Esophagus squamous epithelium (tissue), 5 donors: ENCODE results near the gene UAP1L1. TPM values are rescaled to one million over a fixed set of nuclear protein-coding genes. Genes with fewer than 3 reads are reported as not detected.

Experiments used
- DNase-seq: peaks from one replicate; lab custom pipeline; 2025; lab: John Stamatoyannopoulos, UW
- H3K27ac ChIP-seq, 4 donors: fragments of 200-600 bp; sonication (generic); one replicate each; pipeline ENCODE4 v1.5.1; 2016 to 2019; ENCODE audit warnings: mild to moderate bottlenecking in 1 of 4
- H3K27me3 ChIP-seq, 4 donors: fragments of 200-600 bp; sonication (generic); 1 replicate in 3 of 4; 2 replicates in 1 of 4; pipeline versions ENCODE4 v1.5.1 to v1.6.0; 2017 to 2021; ENCODE audit warnings: antibody characterized with exemption in 1 of 4
- H3K36me3 ChIP-seq, 3 donors: fragments of 200-600 bp; sonication (generic); one replicate each; pipeline ENCODE4 v1.5.1; 2016 to 2019
- H3K4me1 ChIP-seq, 3 donors: fragments of 200-600 bp; sonication (generic); one replicate each; pipeline ENCODE4 v1.5.1; 2017 to 2019
- H3K4me3 ChIP-seq, 4 donors: fragments of 200-600 bp; sonication (generic); 1 replicate in 3 of 4; 2 replicates in 1 of 4; pipeline ENCODE4 v1.5.1; 2016 to 2019; ENCODE audit warnings: mild to moderate bottlenecking in 2 of 4, moderate library complexity in 1 of 4
- H3K9me3 ChIP-seq, 3 donors: fragments of 200-600 bp; sonication (generic); one replicate each; pipeline ENCODE4 v1.5.1; 2016 to 2019
- CTCF ChIP-seq, 6 experiments: fragments of 450-650 bp in 4 of 6; fragments of 200-600 bp in 2 of 6; sonication (generic) in 2 of 6; IDR thresholded peaks; one replicate each; pipeline ENCODE4 v1.5.1; 2016 to 2019; ENCODE audit warnings: antibody characterized with exemption in 6 of 6, mild to moderate bottlenecking in 4 of 6, moderate library complexity in 4 of 6
- POLR2A ChIP-seq, 4 donors: fragments of 450-650 bp; IDR thresholded peaks; one replicate each; pipeline ENCODE4 v1.6.1; 2017; ENCODE audit warnings: antibody characterized with exemption in 4 of 4, mild to moderate bottlenecking in 4 of 4, moderate library complexity in 3 of 4
- WGBS, 2 donors: methylation state at CpG; one replicate each; pipeline ENCODE4 v1.1.5; 2018; 5-methylcytosine and 5-hydroxymethylcytosine counted together
- intact Hi-C: fragments of 100-400 bp; cut with DNase I; formaldehyde crosslinking; loops from one replicate; pipeline ENCODE4 v1.15.0; 2022
- total RNA-seq, 4 donors: library from RNA; depleted of rRNA; stranded (reverse); fragments of >200 nt; gene quantifications; one replicate each; pipeline ENCODE4 v1.1.0, GENCODE V29; 2016
- donor health status: DM: yes; HTN: yes; CAD: no.

Gene UAP1L1
- total RNA-seq, 4 donors from 2014 or later: 2.2 to 4.7 (median 3.7) TPM

- 52% methylated on average over 7 of the region's 9 CpGs; no CpG with 5 or more reads in 1 of the 2 donors for WGBS, 2 donors
- Histone ChIP-seq H3K4me1 (peaks cover 49 to 70% (median 51%) of the 10 kb centered on the region in 3 donors), H3K9me3 (no peaks in the 10 kb centered on the region), H3K36me3 (peaks cover 7 to 46% (median 7%) of the 10 kb centered on the region in 3 donors), H3K27me3 (no peaks in the 10 kb centered on the region), H3K4me3 (no peak overlapping the region), H3K27ac (peak overlapping the region; percentile 80 to 99 (median 88))
- TF ChIP-seq POLR2A (IDR thresholded peaks at IDR 0.05): no peak
- no peak for DNase-seq
- intact Hi-C loops: no loop called here
Measured at GRCh38 chr9:137084526-137084925, 7.2 kb downstream of the UAP1L1 start.

GRCh38 chr9:137085920-137086530 is 8.7 kb downstream of the UAP1L1 start:
- H3K36me3 ChIP-seq: peaks cover 4 to 46% (median 5%) of the 10 kb centered on the region in 3 donors
- no peaks in the 10 kb centered on the region for H3K9me3 ChIP-seq
- H3K27ac ChIP-seq: peak overlapping the region; percentile 90 to 99 (median 98)
- 0% methylated on average over 8 to 9 of the region's 58 CpGs for WGBS, 2 donors
- peak overlapping the region; percentile 69 to 93 (median 84) for H3K4me3 ChIP-seq
- H3K4me1 ChIP-seq: peaks cover 50 to 75% (median 53%) of the 10 kb centered on the region in 3 donors
- DNase-seq: no peak
- no peak for TF ChIP-seq POLR2A (IDR thresholded peaks at IDR 0.05)
- no peak for TF ChIP-seq CTCF (IDR thresholded peaks at IDR 0.05)
- intact Hi-C loops: no loop called here
- H3K27me3 ChIP-seq: no peaks in the 10 kb centered on the region

- TF ChIP-seq CTCF (IDR thresholded peaks at IDR 0.05) (peak in 2 of 6 experiments; percentile 4 to 56), POLR2A (IDR thresholded peaks at IDR 0.05) (peak in 3 of 4 donors; percentile 71 to 89 (median 85))
- Histone ChIP-seq H3K27me3 (no peaks in the 10 kb centered on the region), H3K4me1 (peaks cover 50 to 75% (median 53%) of the 10 kb centered on the region in 3 donors), H3K27ac (peak within 1 kb of the TSS; percentile 90 to 99 (median 98)), H3K36me3 (peaks cover 4 to 44% (median 5%) of the 10 kb centered on the region in 3 donors), H3K9me3 (no peaks in the 10 kb centered on the region), H3K4me3 (peak within 1 kb of the TSS; percentile 69 to 93 (median 84))
- 0 to 10% methylated on average over 1 to 2 of the region's 101 CpGs for WGBS, 2 donors
- intact Hi-C loops: no loop called here
- peak; percentile 94 for DNase-seq
Measured at GRCh38 chr9:137086531-137087408, 9.5 kb downstream of the UAP1L1 start, which contains the start of gene MAN1B1. TSS of gene MAN1B1 (plus strand) at chr9:137086985. CDS start at chr9:137087000, 15 bp downstream.

- Histone ChIP-seq H3K4me1 (peaks cover 50 to 74% (median 53%) of the 10 kb centered on the region in 3 donors), H3K27ac (peak overlapping the region; percentile 90 to 99 (median 98)), H3K4me3 (peak overlapping the region; percentile 69 to 93 (median 84)), H3K36me3 (peaks cover 4 to 44% (median 5%) of the 10 kb centered on the region in 3 donors), H3K9me3 (no peaks in the 10 kb centered on the region), H3K27me3 (no peaks in the 10 kb centered on the region)
- TF ChIP-seq CTCF (IDR thresholded peaks at IDR 0.05) (no peak), POLR2A (IDR thresholded peaks at IDR 0.05) (no peak)
- intact Hi-C loops: no loop called here
- WGBS, 2 donors: 6 to 23% methylated on average over 7 to 11 of the region's 22 CpGs
- DNase-seq: no peak
Measured at GRCh38 chr9:137087409-137087925, 10.2 kb downstream of the UAP1L1 start.

DNA sequence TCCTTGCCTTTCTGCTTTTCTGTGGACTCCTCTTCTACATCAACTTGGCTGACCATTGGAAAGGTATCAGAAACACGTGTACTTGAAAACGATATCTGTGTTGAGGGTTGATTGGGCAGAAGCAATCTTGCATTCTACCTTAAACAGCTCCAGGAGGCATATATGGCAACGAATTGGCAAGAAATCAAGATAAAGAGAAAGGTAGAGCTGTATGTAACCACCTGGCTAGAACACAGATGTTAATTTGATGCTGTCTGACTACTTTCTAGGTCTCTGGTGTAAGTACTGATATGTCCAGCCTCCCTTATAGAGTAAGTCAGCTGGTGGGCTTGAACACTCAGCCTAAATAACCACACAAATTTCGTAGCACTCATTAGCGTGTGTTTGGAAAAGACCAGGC is 10.8 kb downstream of the UAP1L1 start:
- 77 to 80% methylated on average over 5 of the region's 5 CpGs for WGBS, 2 donors

More for the DNA sequence above, 10.8 kb downstream of the UAP1L1 start:
- peaks cover 50 to 68% (median 50%) of the 10 kb centered on the region in 3 donors for H3K4me1 ChIP-seq
- no peaks in the 10 kb centered on the region for H3K27me3 ChIP-seq
- H3K36me3 ChIP-seq: peaks cover 4 to 44% (median 5%) of the 10 kb centered on the region in 3 donors
- peak overlapping the region in 2 of 4 donors; percentile 51 to 90 for H3K27ac ChIP-seq
- intact Hi-C loops: no loop called here
- no peak for DNase-seq
- TF ChIP-seq CTCF (IDR thresholded peaks at IDR 0.05): no peak
- TF ChIP-seq POLR2A (IDR thresholded peaks at IDR 0.05): no peak
- no peaks in the 10 kb centered on the region for H3K9me3 ChIP-seq
- no peak overlapping the region for H3K4me3 ChIP-seq
